Measurements from ENCODE around the gene SNX8.
"Not testable (repeated sequence)": the region's sequence is repeated elsewhere in the genome, so short reads cannot be mapped to it uniquely, and the experiment has no call there.

SNX8 gene

DNA sequence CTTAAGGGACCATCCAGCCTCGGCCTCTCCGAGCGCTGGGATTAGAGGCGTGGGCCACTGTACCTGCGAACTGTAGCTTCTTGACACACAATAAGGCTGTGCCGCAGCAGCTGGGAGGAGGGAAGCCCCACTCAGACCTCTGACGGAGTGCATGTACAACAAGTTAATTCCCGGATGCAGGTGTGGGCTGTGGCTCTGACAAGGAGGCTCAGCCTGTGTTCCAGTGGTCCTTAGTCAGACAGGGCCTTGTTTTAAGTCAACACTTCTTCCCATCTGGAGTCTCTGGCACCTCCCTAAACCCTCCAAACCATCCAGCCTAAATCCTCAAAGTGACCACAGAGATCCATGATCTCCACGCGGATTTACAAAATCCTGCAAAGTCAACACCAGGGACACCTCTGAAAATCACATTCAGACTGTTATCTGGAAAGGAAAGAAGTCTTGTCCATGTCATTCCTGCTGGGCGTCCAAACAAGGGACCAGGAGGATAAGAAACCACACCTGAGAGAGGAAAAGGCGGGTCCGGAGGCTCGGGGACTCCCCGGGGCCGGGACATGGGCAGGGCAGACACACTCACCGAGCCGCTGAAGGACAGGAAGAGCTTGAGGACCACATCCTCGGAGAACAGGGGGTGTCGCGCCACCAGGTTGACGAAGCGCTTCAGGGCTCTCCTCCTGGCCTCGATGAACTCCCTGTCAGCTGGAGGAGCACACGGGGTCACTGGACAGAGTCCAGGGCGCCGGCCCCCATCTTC, 42.8 kb downstream of the SNX8 start:
- TF ChIP-seq POLR2A (IDR thresholded peaks at IDR 0.05; ENCODE audit: low read length) (no peak), GATA1 (IDR thresholded peaks at IDR 0.05; ENCODE audit: low read depth, low read length) (no peak)
- DNase-seq, result no peak

DNA sequence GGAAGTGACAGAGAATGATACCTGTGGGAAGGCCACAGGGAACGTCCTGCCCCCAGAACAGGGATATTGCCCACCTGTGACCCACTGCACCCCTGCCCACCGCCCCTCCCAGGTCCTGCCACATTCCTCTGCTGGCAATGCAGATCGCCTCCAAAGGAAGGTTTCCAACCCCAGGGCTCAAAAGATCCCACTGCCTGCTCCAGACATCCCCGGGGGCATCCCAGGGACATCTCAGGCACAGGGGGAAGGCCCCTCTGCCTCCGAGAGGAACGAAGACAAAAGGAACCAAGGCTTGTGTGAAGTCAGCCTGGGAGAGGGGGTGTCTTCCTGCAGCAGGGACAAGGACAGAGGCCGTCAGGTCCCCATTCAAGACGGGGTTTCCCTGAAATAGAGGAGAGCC, 43.7 kb downstream of the SNX8 start:
- DNase-seq, result no peak
- TF ChIP-seq GATA1 (IDR thresholded peaks at IDR 0.05; ENCODE audit: low read depth, low read length) (no peak), POLR2A (IDR thresholded peaks at IDR 0.05; ENCODE audit: low read length) (no peak)

DNA sequence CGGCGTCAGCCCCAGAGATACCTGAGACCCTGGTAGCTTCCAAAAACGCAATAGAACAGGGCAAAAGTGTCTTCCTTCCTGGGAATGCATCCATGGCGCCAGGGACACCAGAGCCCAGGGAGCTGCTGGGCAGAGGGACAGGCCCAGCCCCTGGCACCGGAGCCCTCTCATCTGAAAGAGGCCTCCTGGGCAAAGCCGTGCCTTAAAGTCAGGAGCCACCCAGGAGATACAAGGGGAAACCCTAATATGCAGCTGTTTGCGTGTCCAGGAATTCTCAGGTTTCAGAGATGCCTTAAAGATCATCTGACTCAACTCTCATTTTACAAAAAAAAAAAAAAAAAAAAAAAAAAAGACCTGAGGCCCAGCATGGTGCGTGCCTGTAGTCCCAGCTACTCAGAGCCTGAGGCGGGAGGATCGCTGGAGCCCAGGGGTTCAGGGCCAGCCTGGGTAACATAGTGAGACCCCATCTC, 44.2 kb downstream of the SNX8 start:
- DNase-seq, result no peak
- TF ChIP-seq GATA1 (IDR thresholded peaks at IDR 0.05; ENCODE audit: low read depth, low read length), result no peak
- TF ChIP-seq POLR2A (IDR thresholded peaks at IDR 0.05; ENCODE audit: low read length), result no peak

DNA sequence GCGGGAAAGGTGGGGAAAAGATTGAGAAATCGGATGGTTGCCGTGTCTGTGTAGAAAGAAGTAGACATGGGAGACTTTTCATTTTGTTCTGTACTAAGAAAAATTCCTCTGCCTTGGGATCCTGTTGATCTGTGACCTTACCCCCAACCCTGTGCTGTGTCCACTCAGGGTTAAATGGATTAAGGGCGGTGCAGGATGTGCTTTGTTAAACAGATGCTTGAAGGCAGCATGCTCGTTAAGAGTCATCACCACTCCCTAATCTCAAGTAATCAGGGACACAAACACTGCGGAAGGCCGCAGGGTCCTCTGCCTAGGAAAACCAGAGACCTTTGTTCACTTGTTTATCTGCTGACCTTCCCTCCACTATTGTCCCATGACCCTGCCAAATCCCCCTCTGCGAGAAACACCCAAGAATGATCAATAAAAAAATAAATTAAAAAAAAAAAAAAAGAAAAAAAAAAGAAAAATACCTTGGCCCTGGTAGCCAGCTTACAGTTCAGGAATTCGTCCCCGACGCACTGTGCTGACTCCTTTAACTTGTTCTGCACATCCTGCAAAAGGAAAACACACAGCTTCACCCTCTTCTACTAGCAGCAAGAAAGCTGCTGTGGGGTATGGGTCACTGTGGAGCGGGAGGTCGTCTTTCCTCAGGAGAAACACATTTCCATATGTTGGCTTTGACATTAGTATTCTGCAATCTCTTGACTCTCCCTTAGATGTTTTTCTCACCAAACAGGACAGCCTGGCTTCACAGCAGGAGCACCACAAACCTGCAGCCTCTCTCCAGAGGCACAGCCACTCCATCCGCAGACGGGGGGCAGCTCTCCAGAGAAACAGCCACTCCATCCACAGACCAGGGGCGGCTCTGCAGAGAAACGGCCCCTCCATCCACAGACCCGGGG, 44.9 kb downstream of the SNX8 start:
- not testable (repeated sequence) for DNase-seq

DNA sequence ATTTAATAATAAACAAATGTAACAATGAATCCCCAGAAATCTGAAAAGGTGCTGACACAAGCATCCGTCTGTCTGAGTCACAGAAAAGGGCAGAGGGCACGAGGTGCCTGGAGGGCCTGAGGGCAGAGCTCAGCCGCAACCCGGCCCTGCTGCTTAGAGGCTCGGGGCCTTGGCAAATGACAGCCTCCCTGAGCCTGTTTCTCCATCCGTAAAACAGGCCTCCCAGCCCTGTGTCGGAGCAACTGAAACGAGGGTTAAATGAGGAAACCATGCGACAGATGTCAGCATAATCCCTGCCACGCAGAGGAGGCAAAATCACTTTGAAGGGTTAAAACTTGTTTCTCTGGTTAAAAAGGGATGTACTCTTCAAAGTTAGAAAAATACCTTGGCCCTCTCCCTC, 47.3 kb downstream of the SNX8 start:
- no peak for DNase-seq
- TF ChIP-seq POLR2A (IDR thresholded peaks at IDR 0.05; ENCODE audit: low read length) (no peak), GATA1 (IDR thresholded peaks at IDR 0.05; ENCODE audit: low read depth, low read length) (no peak)

DNA sequence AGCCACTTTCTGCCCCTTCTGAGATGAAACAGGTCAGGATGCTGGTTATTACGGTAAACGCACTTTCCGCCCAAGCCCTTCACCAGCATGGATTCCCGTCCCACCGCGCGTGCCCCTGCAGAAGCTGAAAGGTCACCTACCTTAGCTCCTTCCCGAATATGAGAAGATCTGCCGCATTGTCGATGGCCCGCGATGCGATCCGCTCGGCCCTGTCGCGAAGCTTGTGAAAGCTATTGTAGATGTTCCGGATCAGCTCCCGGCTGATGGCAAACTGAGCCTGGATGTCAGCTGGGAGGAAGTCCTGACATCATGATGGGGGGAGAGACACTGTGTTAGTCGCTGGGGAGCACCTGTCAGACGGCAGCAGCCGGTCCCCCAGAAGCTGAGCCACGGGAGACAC, 50.1 kb downstream of the SNX8 start:
- no peak for TF ChIP-seq POLR2A (IDR thresholded peaks at IDR 0.05; ENCODE audit: low read length)
- TF ChIP-seq GATA1 (IDR thresholded peaks at IDR 0.05; ENCODE audit: low read depth, low read length), result no peak
- no peak for DNase-seq

DNA sequence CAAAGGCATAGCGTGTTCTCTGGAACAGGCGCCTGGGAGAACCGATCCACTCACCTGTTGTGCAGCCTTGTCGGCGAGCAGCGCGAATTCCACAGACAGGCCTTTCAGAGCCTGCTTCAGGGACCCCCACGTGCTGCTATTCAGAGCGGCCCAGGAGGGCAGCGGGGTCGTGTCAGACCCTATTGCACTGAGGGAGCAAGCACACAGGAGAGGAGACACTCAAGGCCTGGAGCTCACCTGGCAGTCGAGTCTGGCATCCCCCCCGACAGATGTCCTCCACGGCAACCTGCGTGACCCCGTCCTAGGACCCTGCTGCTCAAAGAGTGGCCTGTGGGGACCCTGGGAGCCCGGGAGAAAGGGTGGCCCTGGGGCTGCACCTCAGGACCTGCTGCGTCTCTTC, 51.1 kb downstream of the SNX8 start:
- no peak for TF ChIP-seq POLR2A (IDR thresholded peaks at IDR 0.05; ENCODE audit: low read length)
- no peak for TF ChIP-seq GATA1 (IDR thresholded peaks at IDR 0.05; ENCODE audit: low read depth, low read length)
- DNase-seq, result no peak

DNA sequence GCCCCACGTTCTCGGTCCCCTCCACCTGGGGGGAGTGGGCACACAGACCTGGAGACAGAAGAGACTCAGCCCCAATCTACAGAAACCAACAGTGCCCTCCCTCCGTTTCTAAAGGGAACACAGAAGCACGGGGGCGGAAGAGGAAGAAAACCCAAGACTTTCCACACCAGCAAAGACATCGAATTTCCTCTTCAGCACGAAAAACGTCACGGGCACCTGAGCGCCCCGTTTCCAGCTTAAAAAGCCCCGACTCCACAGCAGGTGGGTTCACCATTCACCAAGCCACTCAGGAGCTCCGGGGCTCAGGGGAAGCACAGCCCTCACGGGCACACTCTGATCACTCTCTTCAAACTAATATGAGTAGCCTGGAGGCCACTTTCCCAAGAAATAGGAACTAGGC, 52.6 kb downstream of the SNX8 start:
- no peak for TF ChIP-seq GATA1 (IDR thresholded peaks at IDR 0.05; ENCODE audit: low read depth, low read length)
- no peak for TF ChIP-seq POLR2A (IDR thresholded peaks at IDR 0.05; ENCODE audit: low read length)
- no peak for DNase-seq

DNA sequence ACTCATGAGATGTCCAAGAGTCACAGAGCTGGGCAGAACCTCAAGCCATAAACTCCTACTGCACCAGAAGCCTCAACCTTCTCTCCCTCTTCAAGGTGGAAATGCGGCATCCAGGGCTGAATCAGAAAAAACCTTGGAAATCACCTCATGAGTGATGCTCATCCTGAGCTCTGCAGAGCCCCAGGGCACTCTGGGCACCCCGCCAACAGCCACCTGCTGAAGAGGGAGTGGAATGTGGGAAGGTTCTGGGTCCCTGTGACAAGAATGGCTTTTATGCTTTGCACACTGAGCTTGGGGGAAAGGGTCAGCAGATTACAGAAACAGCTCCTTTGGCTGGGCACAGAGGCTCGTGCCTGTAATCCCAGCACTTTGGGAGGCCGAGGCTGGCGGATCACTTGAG, 53.4 kb downstream of the SNX8 start:
- no peak for DNase-seq
- no peak for TF ChIP-seq POLR2A (IDR thresholded peaks at IDR 0.05; ENCODE audit: low read length)
- TF ChIP-seq GATA1 (IDR thresholded peaks at IDR 0.05; ENCODE audit: low read depth, low read length), result no peak

DNA sequence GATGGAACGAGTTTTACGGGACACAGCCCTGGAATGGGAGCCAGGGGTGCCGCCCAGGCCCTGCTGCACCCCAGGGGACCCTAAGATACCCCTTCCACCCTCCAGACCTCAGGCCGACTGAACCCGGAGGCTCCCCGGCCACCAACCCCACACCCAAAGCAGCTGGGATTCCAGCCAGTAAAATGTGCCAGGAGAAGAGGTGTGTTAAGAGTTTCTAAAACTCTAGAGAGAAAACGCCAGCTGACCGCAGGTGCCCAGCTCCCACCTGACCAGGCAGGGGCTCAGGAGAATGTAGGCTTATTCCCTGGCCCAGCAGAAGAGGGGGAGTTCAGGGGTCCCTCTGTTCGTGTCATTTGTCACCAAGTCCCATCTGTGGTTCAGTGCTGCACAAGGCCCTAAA, 54.8 kb downstream of the SNX8 start:
- no peak for DNase-seq
- no peak for TF ChIP-seq GATA1 (IDR thresholded peaks at IDR 0.05; ENCODE audit: low read depth, low read length)
- TF ChIP-seq POLR2A (IDR thresholded peaks at IDR 0.05; ENCODE audit: low read length), result no peak

DNA sequence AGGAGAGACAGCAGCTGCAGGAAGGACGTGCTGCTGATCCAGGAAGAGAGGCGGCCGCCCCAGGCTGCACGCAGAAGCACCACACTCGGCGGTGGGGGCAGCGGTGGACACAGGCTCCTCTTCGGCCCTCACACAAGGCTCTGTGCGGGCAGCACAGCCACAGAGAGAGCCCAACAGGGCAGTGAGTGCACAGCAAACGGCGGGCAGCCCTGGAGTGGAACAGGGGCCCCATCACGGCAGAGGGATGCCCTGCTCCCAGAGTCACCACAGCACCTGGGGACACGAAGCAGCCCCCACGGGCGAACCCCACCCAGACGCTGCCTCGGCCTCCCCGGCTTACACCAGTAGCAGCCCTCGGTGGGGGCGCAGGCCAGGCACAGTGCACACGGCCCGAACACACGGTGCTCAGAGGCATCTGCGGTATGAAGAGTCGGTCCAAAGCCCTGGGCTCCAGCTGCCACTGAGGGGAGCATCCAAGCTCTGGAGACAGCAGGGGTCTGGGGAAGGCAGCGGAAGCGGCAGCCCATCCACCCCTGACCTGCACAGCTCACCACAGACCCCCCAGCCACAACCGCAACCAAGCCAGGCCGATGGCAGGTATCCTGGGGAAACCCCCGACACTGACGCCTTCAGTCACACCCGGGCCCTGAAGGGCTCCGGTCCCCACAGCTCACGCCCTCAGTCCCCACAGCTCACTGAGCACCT, 55.4 kb downstream of the SNX8 start:
- DNase-seq, result no peak
- TF ChIP-seq POLR2A (IDR thresholded peaks at IDR 0.05; ENCODE audit: low read length) (no peak), GATA1 (IDR thresholded peaks at IDR 0.05; ENCODE audit: low read depth, low read length) (no peak)

DNA sequence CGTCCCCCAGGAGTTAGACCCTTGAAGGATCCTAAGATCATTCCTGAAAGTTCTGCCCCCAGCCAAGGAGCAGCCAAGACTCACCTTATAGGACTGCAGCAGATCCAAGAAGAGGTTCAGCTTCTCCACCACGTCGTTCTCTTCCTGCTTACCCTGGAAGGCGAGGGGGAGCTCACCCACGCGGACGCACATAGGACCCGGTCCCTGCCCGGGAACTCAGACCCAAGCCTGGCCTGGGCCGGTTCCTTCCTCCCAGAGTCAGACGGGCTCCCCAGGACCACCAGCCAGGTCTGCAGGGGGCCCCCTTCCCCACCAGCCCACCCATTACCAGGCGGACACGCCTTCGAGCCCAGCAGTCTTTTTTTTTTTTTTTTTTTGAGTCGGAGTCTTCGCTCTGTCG, 56.6 kb downstream of the SNX8 start:
- no peak for DNase-seq
- TF ChIP-seq POLR2A (IDR thresholded peaks at IDR 0.05; ENCODE audit: low read length), result no peak
- no peak for TF ChIP-seq GATA1 (IDR thresholded peaks at IDR 0.05; ENCODE audit: low read depth, low read length)

DNA sequence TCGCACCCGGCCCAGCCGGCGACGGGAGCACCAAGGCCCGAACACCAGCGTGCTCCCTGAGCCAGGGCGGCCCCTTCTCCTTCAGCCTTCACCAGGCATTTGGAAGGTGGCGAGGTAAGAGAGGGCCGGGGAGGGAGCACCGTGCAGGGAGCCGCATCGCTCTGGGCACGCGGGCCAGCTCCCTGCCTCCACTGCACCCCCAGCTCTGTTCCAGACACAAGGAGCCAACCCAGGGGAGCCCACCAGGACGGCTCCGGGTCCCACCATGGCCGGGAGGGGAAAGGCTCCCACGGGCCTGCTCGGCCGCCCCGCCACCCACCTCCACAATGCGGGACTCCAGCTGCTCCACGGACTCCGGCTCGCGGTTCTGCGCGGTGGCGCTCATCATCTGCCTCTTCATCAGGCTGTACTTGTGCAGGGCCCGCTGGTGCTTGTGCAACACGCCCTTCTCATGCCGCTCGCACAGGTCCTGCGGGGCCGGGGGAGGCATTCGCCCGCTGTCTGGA, 57.1 kb downstream of the SNX8 start:
- DNase-seq, result no peak
- TF ChIP-seq POLR2A (IDR thresholded peaks at IDR 0.05; ENCODE audit: low read length), result no peak
- no peak for TF ChIP-seq GATA1 (IDR thresholded peaks at IDR 0.05; ENCODE audit: low read depth, low read length)

All from erythroblast (primary cell).